GM18520 (cell line): ENCODE measurements around the gene OSMR.

Source experiments
- ATAC-seq: cut with Tn5 transposase; IDR thresholded peaks from one replicate; pipeline ENCODE4 v1.9.1; 2021; ENCODE audit not compliant: unreplicated experiment

Gene OSMR

GRCh38 chr5:38923661-38924451 is 78.0 kb downstream of the OSMR start:
- ATAC-seq = no peak

GRCh38 chr5:38925154-38925925 is 79.5 kb downstream of the OSMR start:
- ATAC-seq = no peak

- no peak for ATAC-seq
Measured at GRCh38 chr5:38926121-38926520, 80.3 kb downstream of the OSMR start.

GRCh38 chr5:38927470-38927869 is 81.7 kb downstream of the OSMR start:
- ATAC-seq = no peak

GRCh38 chr5:38929838-38930237 is 84.0 kb downstream of the OSMR start:
- ATAC-seq = no peak

GRCh38 chr5:38931731-38932130 is 85.9 kb downstream of the OSMR start:
- no peak for ATAC-seq

- ATAC-seq = no peak
Measured at GRCh38 chr5:38932854-38933408, 87.1 kb downstream of the OSMR start.

GRCh38 chr5:38935437-38935836 is 89.6 kb downstream of the OSMR start:
- ATAC-seq = no peak

- no peak for ATAC-seq
Measured at GRCh38 chr5:38936269-38936668, 90.5 kb downstream of the OSMR start.

GRCh38 chr5:38938424-38938823 is 92.6 kb downstream of the OSMR start:
- no peak for ATAC-seq

- no peak for ATAC-seq
Measured at GRCh38 chr5:38938973-38939372, 93.2 kb downstream of the OSMR start.

- ATAC-seq = no peak
Measured at GRCh38 chr5:38940230-38940858, 94.5 kb downstream of the OSMR start.

GRCh38 chr5:38941912-38942311 is 96.1 kb downstream of the OSMR start:
- ATAC-seq = no peak

GRCh38 chr5:38944282-38944681 is 98.5 kb downstream of the OSMR start:
- no peak for ATAC-seq

GRCh38 chr5:38948501-38948900 is 102.7 kb downstream of the OSMR start:
- ATAC-seq = no peak

- no peak for ATAC-seq
Measured at GRCh38 chr5:38953426-38954012, 107.7 kb downstream of the OSMR start.

GRCh38 chr5:38961691-38962090 is 115.9 kb downstream of the OSMR start:
- no peak for ATAC-seq

- no peak for ATAC-seq
Measured at GRCh38 chr5:38968665-38969064, 122.9 kb downstream of the OSMR start.

- ATAC-seq = no peak
Measured at GRCh38 chr5:38978036-38978435, 132.2 kb downstream of the OSMR start.

- ATAC-seq = no peak
Measured at GRCh38 chr5:38979535-38979934, 133.7 kb downstream of the OSMR start.
